Peyer's patch (tissue), 4 donors: ENCODE results near the gene NOP56.

Experiments used
- POLR2A ChIP-seq, 2 donors: fragments of 450-650 bp; IDR thresholded peaks; one replicate each; pipeline ENCODE4 v1.5.1; 2017; ENCODE audit warnings: antibody characterized with exemption in 2 of 2, mild to moderate bottlenecking in 2 of 2, moderate library complexity in 2 of 2
- TF ChIP-seq, protein P1 (sequence below), 6 experiments: fragments of 450-650 bp in 4 of 6; fragments of 200-600 bp in 2 of 6; sonication (generic) in 1 of 6; IDR thresholded peaks; one replicate each; pipeline ENCODE4 v1.5.1; 2017 to 2019; ENCODE audit warnings: antibody characterized with exemption in 6 of 6, mild to moderate bottlenecking in 3 of 6, moderate library complexity in 1 of 6

DNA sequence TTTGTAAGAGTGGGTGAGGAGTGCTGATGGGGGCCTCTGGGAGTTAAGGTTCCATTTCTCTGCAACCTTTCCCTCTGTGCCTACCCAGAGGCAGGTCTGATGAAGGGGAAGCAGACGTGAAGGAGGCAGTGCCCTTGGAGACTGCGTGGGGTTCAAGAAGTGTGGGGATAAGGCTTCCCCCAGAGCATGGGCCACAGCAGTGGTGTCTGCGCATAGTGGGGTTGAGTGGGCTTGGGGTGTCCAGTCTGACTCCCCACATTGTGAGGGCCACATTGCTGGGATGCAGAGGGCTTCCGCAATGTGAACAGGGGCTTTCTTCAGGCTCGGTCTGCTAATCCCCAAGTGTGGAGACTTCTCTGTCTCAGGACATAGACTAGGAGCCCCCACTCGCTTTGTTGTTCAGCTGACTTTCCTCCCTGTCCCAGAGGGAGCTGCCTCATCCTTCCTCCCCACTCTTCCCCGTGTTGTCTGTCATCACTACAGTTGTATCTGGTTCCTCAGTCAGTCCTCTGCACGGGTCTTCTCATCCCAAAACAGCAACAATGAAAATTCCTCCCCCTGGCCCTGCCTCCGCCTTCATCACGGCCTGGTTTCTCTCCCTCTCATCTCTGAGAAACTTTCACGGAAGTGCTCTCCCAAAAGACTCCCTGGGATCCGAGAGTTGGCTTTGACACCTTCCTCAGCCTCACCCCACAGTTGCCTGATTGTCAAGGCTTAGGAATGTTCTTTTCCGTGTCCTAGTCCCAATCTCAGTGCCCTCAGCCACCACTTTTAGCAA lies 43.0 kb downstream of the NOP56 start:
- TF ChIP-seq, protein P1, sequence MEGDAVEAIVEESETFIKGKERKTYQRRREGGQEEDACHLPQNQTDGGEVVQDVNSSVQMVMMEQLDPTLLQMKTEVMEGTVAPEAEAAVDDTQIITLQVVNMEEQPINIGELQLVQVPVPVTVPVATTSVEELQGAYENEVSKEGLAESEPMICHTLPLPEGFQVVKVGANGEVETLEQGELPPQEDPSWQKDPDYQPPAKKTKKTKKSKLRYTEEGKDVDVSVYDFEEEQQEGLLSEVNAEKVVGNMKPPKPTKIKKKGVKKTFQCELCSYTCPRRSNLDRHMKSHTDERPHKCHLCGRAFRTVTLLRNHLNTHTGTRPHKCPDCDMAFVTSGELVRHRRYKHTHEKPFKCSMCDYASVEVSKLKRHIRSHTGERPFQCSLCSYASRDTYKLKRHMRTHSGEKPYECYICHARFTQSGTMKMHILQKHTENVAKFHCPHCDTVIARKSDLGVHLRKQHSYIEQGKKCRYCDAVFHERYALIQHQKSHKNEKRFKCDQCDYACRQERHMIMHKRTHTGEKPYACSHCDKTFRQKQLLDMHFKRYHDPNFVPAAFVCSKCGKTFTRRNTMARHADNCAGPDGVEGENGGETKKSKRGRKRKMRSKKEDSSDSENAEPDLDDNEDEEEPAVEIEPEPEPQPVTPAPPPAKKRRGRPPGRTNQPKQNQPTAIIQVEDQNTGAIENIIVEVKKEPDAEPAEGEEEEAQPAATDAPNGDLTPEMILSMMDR (IDR thresholded peaks at IDR 0.05) = no peak
- no peak for TF ChIP-seq POLR2A (IDR thresholded peaks at IDR 0.05)
